Activated naive CD8-positive, alpha-beta T cell treated with anti-CD3 and anti-CD28 coated beads, Interleukin-2, amount 50 U/mL, for 24 hours (primary cell): Measurements from ENCODE around the gene MGST3.

Experiments
- ATAC-seq: fragments of 150-1000 bp; cut with Tn5 transposase; one replicate; pipeline ENCODE4 v1.10.0; 2021
- DNase-seq: peaks from one replicate; pipeline ENCODE4 v3.0.0; 2021
- H3K27ac Mint-ChIP-seq: one replicate; pipeline ENCODE4 v1.8.0; 2021; ENCODE audit warnings: mild to moderate bottlenecking, mixed read lengths
- H3K27me3 Mint-ChIP-seq: one replicate; pipeline ENCODE4 v1.8.0; 2021; ENCODE audit warnings: mixed read lengths
- H3K36me3 Mint-ChIP-seq: one replicate; pipeline ENCODE4 v1.8.0; 2021; ENCODE audit warnings: low read depth, mixed read lengths
- H3K4me1 Mint-ChIP-seq: one replicate; pipeline ENCODE4 v1.8.0; 2021; ENCODE audit warnings: mixed read lengths
- H3K4me3 Mint-ChIP-seq: one replicate; pipeline ENCODE4 v1.8.0; 2021; ENCODE audit warnings: mild to moderate bottlenecking, moderate library complexity, mixed read lengths
- H3K9me3 Mint-ChIP-seq: one replicate; pipeline ENCODE4 v1.8.0; 2021; ENCODE audit warnings: mixed read lengths

MGST3 gene

GRCh38 chr1:165616054-165616612 is 14.9 kb upstream of the MGST3 start:
- H3K27me3 Mint-ChIP-seq, result peaks cover 21% of the 10 kb centered on the region
- H3K4me3 Mint-ChIP-seq, result no peak overlapping the region

GRCh38 chr1:165616987-165617546 is 14.0 kb upstream of the MGST3 start:
- Mint-ChIP-seq H3K27ac (no peak overlapping the region), H3K36me3 (no peaks in the 10 kb centered on the region), H3K9me3 (peaks cover 11% of the 10 kb centered on the region), H3K4me1 (no peaks in the 10 kb centered on the region), H3K4me3 (no peak overlapping the region), H3K27me3 (peaks cover 16% of the 10 kb centered on the region)
- DNase-seq (no peak), ATAC-seq (no peak)

More at GRCh38 chr1:165616054-165616612, 14.9 kb upstream of the MGST3 start:
- H3K27ac Mint-ChIP-seq, result no peak overlapping the region
- DNase-seq (no peak), ATAC-seq (no peak)
- H3K4me1 Mint-ChIP-seq, result no peaks in the 10 kb centered on the region
- H3K9me3 Mint-ChIP-seq, result peaks cover 11% of the 10 kb centered on the region
- H3K36me3 Mint-ChIP-seq, result no peaks in the 10 kb centered on the region

GRCh38 chr1:165619647-165620151 is 11.3 kb upstream of the MGST3 start:
- Mint-ChIP-seq H3K4me3 (no peak overlapping the region), H3K4me1 (no peaks in the 10 kb centered on the region), H3K27me3 (peaks cover 7% of the 10 kb centered on the region), H3K27ac (no peak overlapping the region), H3K9me3 (no peaks in the 10 kb centered on the region), H3K36me3 (no peaks in the 10 kb centered on the region)
- ATAC-seq, result no peak
- no peak for DNase-seq

- H3K36me3 Mint-ChIP-seq, result no peaks in the 10 kb centered on the region
- no peaks in the 10 kb centered on the region for H3K4me1 Mint-ChIP-seq
- H3K9me3 Mint-ChIP-seq, result no peaks in the 10 kb centered on the region
- peaks cover 4% of the 10 kb centered on the region for H3K27me3 Mint-ChIP-seq
- H3K27ac Mint-ChIP-seq, result no peak overlapping the region
- DNase-seq, result no peak
- ATAC-seq, result no peak
- H3K4me3 Mint-ChIP-seq, result no peak overlapping the region
Observed at GRCh38 chr1:165623624-165624023, 7.4 kb upstream of the MGST3 start.

- Mint-ChIP-seq H3K4me3 (no peak overlapping the region), H3K27ac (no peak overlapping the region), H3K4me1 (no peaks in the 10 kb centered on the region), H3K36me3 (no peaks in the 10 kb centered on the region), H3K27me3 (peaks cover 4% of the 10 kb centered on the region), H3K9me3 (no peaks in the 10 kb centered on the region)
- no peak for DNase-seq
- no peak for ATAC-seq
Observed at GRCh38 chr1:165624441-165624840, 6.6 kb upstream of the MGST3 start.

- ATAC-seq (no peak), DNase-seq (no peak)
- no peaks in the 10 kb centered on the region for H3K36me3 Mint-ChIP-seq
- H3K4me3 Mint-ChIP-seq, result no peak overlapping the region
- no peaks in the 10 kb centered on the region for H3K27me3 Mint-ChIP-seq
- H3K4me1 Mint-ChIP-seq, result peaks cover 4% of the 10 kb centered on the region
- no peaks in the 10 kb centered on the region for H3K9me3 Mint-ChIP-seq
- H3K27ac Mint-ChIP-seq, result no peak overlapping the region
Observed at GRCh38 chr1:165628147-165628822, 2.7 kb upstream of the MGST3 start.

GRCh38 chr1:165629151-165629550 is 1.9 kb upstream of the MGST3 start:
- Mint-ChIP-seq H3K36me3 (no peaks in the 10 kb centered on the region), H3K4me3 (no peak overlapping the region), H3K9me3 (no peaks in the 10 kb centered on the region), H3K27ac (no peak overlapping the region), H3K4me1 (peaks cover 12% of the 10 kb centered on the region), H3K27me3 (no peaks in the 10 kb centered on the region)
- no peak for DNase-seq
- ATAC-seq, result no peak

- H3K27ac Mint-ChIP-seq, result no peak overlapping the region
- no peak overlapping the region for H3K4me3 Mint-ChIP-seq
- H3K36me3 Mint-ChIP-seq, result no peaks in the 10 kb centered on the region
- no peak for DNase-seq
- no peaks in the 10 kb centered on the region for H3K9me3 Mint-ChIP-seq
- ATAC-seq, result no peak
- no peaks in the 10 kb centered on the region for H3K27me3 Mint-ChIP-seq
- peaks cover 16% of the 10 kb centered on the region for H3K4me1 Mint-ChIP-seq
Observed at GRCh38 chr1:165629848-165630628, 996 bp upstream of the MGST3 start.

GRCh38 chr1:165631342-165632151 is 513 bp downstream of the MGST3 start:
- peak; percentile 62 for ATAC-seq
- peak; percentile 56 for DNase-seq
- no peak overlapping the region for H3K4me3 Mint-ChIP-seq
- H3K27me3 Mint-ChIP-seq, result no peaks in the 10 kb centered on the region
- peaks cover 24% of the 10 kb centered on the region for H3K4me1 Mint-ChIP-seq
- no peaks in the 10 kb centered on the region for H3K36me3 Mint-ChIP-seq
- H3K27ac Mint-ChIP-seq, result no peak overlapping the region
- no peaks in the 10 kb centered on the region for H3K9me3 Mint-ChIP-seq

- Mint-ChIP-seq H3K4me3 (no peak overlapping the region), H3K27ac (no peak overlapping the region), H3K4me1 (peaks cover 24% of the 10 kb centered on the region), H3K27me3 (no peaks in the 10 kb centered on the region), H3K9me3 (no peaks in the 10 kb centered on the region), H3K36me3 (no peaks in the 10 kb centered on the region)
- ATAC-seq (no peak), DNase-seq (no peak)
Observed at GRCh38 chr1:165632152-165632469, 1.1 kb downstream of the MGST3 start.

GRCh38 chr1:165632491-165632890 is 1.5 kb downstream of the MGST3 start:
- no peak overlapping the region for H3K27ac Mint-ChIP-seq
- H3K4me1 Mint-ChIP-seq, result peaks cover 24% of the 10 kb centered on the region
- H3K36me3 Mint-ChIP-seq, result no peaks in the 10 kb centered on the region
- H3K27me3 Mint-ChIP-seq, result no peaks in the 10 kb centered on the region
- no peak overlapping the region for H3K4me3 Mint-ChIP-seq
- no peak for DNase-seq
- no peak for ATAC-seq
- H3K9me3 Mint-ChIP-seq, result no peaks in the 10 kb centered on the region

GRCh38 chr1:165633614-165634013 is 2.6 kb downstream of the MGST3 start:
- peaks cover 24% of the 10 kb centered on the region for H3K4me1 Mint-ChIP-seq
- H3K4me3 Mint-ChIP-seq, result no peak overlapping the region
- no peaks in the 10 kb centered on the region for H3K9me3 Mint-ChIP-seq
- ATAC-seq (peak; percentile 7), DNase-seq (no peak)
- H3K27me3 Mint-ChIP-seq, result no peaks in the 10 kb centered on the region
- H3K36me3 Mint-ChIP-seq, result no peaks in the 10 kb centered on the region
- H3K27ac Mint-ChIP-seq, result no peak overlapping the region

- peaks cover 24% of the 10 kb centered on the region for H3K4me1 Mint-ChIP-seq
- no peak for DNase-seq
- no peaks in the 10 kb centered on the region for H3K27me3 Mint-ChIP-seq
- peak overlapping the region; percentile 1 for H3K27ac Mint-ChIP-seq
- ATAC-seq, result no peak
- no peaks in the 10 kb centered on the region for H3K36me3 Mint-ChIP-seq
- no peaks in the 10 kb centered on the region for H3K9me3 Mint-ChIP-seq
- no peak overlapping the region for H3K4me3 Mint-ChIP-seq
Observed at GRCh38 chr1:165634154-165634921, 3.3 kb downstream of the MGST3 start.

GRCh38 chr1:165635329-165635728 is 4.3 kb downstream of the MGST3 start:
- no peak overlapping the region for H3K27ac Mint-ChIP-seq
- H3K4me1 Mint-ChIP-seq, result peaks cover 26% of the 10 kb centered on the region
- H3K36me3 Mint-ChIP-seq, result no peaks in the 10 kb centered on the region
- no peaks in the 10 kb centered on the region for H3K27me3 Mint-ChIP-seq
- ATAC-seq (no peak), DNase-seq (no peak)
- no peak overlapping the region for H3K4me3 Mint-ChIP-seq
- no peaks in the 10 kb centered on the region for H3K9me3 Mint-ChIP-seq
